ENCODE results near the gene OXGR1. TPM values are rescaled to one million over a fixed set of nuclear protein-coding genes. Genes with fewer than 3 reads are reported as not detected.
"Not testable (repeated sequence)": the region's sequence is repeated elsewhere in the genome, so short reads cannot be mapped to it uniquely, and the experiment has no call there.

OXGR1 gene
- total RNA-seq, 4 donors from 2014 or later, result 3.8 to 19.5 (median 8.7) TPM

DNA sequence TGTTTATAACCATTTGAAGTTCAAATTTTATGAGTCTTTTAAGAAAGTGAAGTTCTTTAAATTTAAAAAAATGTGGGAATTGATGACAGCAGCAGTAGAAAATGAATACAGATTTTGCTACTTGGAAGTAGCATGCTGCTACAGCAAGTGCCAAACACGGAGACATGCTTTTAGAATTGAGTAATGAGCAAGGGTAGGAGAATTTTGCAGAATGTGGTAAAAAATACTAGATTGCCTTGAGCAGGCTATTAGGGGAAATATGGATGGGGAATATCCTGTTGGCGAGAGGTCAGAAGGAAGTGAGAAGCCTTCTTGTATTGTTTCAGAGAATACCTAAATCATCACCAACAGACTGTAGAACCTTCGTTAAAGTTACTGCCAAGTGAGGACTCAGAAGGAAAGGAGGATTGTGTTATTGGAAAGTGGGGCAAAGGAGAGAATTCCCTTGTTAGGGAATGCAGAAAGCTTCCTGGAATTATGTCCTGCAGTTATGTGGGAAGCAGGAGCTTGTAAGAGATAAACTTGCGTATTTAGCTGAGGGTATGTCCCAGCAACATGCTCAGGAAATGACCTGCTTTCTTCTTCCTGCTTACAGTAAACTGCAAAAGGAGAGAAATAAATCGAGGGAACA is 32.4 kb upstream of the OXGR1 start:
- DNase-seq (ENCODE audit: low spot score in 2 of 2), result no peak
- peaks cover 6% of the 10 kb centered on the region for H3K4me1 ChIP-seq
- H3K4me3 ChIP-seq, result no peak overlapping the region
- peak overlapping the region; percentile 7 for H3K27ac ChIP-seq
- TF ChIP-seq POLR2AphosphoS5 (IDR thresholded peaks at IDR 0.05) (no peak), POLR2A (IDR thresholded peaks at IDR 0.05) (no peak), EP300 (IDR thresholded peaks at IDR 0.05) (no peak)
- TF ChIP-seq, protein P1, sequence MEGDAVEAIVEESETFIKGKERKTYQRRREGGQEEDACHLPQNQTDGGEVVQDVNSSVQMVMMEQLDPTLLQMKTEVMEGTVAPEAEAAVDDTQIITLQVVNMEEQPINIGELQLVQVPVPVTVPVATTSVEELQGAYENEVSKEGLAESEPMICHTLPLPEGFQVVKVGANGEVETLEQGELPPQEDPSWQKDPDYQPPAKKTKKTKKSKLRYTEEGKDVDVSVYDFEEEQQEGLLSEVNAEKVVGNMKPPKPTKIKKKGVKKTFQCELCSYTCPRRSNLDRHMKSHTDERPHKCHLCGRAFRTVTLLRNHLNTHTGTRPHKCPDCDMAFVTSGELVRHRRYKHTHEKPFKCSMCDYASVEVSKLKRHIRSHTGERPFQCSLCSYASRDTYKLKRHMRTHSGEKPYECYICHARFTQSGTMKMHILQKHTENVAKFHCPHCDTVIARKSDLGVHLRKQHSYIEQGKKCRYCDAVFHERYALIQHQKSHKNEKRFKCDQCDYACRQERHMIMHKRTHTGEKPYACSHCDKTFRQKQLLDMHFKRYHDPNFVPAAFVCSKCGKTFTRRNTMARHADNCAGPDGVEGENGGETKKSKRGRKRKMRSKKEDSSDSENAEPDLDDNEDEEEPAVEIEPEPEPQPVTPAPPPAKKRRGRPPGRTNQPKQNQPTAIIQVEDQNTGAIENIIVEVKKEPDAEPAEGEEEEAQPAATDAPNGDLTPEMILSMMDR (IDR thresholded peaks at IDR 0.05), result no peak
- no peaks in the 10 kb centered on the region for H3K36me3 ChIP-seq
- 46% methylated on average over 5 of the region's 5 CpGs for WGBS
- H3K27me3 ChIP-seq, result peaks cover 2% of the 10 kb centered on the region
- H3K9me3 ChIP-seq, result no peaks in the 10 kb centered on the region

DNA sequence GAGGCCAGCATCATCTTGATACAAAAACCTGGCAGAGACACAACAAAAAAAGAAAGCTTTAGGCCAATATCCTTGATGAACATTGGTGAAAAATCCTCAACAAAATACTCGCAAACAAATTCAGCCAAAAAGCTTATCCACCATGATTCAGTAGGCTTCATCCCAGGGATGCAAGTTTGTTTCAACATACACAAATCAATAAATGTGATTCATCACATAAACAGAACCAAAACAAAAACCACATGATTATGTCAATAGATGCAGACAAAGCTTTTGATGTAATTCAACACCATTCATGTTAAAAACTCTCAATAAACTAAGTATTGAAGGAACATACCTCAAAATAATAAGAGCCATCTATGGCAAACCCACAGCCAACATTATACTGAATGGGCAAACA is 29.5 kb upstream of the OXGR1 start:
- not testable (repeated sequence) for H3K27ac ChIP-seq; H3K9me3 ChIP-seq; DNase-seq (ENCODE audit: low spot score in 2 of 2); H3K4me3 ChIP-seq; H3K36me3 ChIP-seq; H3K4me1 ChIP-seq
- peaks cover 11% of the 10 kb centered on the region for H3K27me3 ChIP-seq
- 100% methylated on average over 1 of the region's 1 CpG for WGBS

DNA sequence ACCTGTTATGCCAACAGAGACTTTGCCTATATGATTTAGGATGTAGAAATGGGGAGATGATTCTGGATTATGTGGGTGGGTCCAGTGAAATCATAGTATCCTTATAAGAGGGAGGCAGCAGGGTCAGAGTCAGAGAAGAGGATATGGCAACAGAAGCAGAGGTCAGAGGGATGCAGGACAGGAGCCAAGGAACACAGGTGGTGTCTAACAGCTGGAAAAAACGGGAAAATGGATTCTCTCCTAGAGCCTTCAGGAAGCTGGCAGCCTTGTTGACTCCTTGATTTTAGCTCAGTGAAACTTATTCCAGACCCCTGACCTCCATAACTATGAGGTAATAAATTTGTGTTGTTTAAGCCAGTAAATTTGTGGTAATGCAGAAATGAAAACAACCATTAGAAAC is 28.8 kb upstream of the OXGR1 start:
- no peaks in the 10 kb centered on the region for H3K9me3 ChIP-seq
- DNase-seq (ENCODE audit: low spot score in 2 of 2), result no peak
- 56% methylated on average over 1 of the region's 1 CpG for WGBS
- no peaks in the 10 kb centered on the region for H3K36me3 ChIP-seq
- peaks cover 11% of the 10 kb centered on the region for H3K27me3 ChIP-seq
- H3K4me1 ChIP-seq, result peaks cover 2% of the 10 kb centered on the region
- TF ChIP-seq POLR2AphosphoS5 (IDR thresholded peaks at IDR 0.05) (no peak), EP300 (IDR thresholded peaks at IDR 0.05) (no peak), POLR2A (IDR thresholded peaks at IDR 0.05) (no peak)
- TF ChIP-seq, protein P1 (IDR thresholded peaks at IDR 0.05), result no peak
- H3K4me3 ChIP-seq, result no peak overlapping the region
- no peak overlapping the region for H3K27ac ChIP-seq

DNA sequence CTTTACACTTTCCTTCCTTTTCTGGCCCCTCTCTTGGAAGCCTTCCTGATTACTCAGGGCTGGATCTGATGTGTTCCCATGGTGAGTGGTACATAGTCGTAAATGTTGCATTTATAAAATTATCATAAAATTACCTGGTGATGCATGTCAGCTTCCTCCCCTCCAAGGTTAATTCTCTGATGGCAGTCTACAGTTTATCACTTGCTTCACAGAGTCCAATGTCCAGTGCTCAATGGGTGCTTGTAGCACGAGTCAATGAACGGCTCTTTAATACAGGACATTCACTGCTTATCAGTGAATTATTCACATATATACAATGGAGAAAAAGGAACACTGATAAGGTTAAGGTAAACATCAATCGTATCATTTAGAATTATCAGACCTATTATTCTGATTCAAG is 27.0 kb upstream of the OXGR1 start:
- 87% methylated on average over 4 of the region's 4 CpGs for WGBS

DNA sequence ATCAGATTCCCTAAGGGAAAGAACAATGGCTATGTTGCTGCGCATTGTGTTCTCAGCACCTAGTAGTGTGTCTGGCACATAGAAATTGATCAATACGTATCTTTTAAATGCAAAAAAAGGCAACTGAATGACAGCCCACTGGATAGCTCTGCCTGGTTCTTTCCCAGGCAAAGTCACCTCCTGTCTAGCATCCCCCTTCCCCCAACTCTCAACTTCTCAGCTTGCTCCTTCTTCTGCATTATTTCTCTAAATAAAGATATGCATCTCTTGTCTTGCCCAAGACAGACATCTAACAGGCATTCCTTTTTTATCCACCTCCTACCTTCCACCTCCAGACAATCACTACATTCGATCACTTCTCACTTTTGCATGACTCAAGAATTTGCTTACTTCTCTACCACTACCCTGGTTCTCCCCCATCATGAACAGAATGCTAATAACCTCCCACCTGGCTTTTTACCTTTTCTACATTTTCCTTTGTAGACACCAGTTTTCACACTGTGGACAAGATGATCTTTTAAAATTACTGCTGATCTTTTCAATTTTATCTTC is 26.5 kb upstream of the OXGR1 start:
- no peaks in the 10 kb centered on the region for H3K36me3 ChIP-seq
- TF ChIP-seq EP300 (IDR thresholded peaks at IDR 0.05) (no peak), POLR2AphosphoS5 (IDR thresholded peaks at IDR 0.05) (no peak), POLR2A (IDR thresholded peaks at IDR 0.05) (no peak)
- TF ChIP-seq, protein P1 (IDR thresholded peaks at IDR 0.05), result no peak
- no peaks in the 10 kb centered on the region for H3K9me3 ChIP-seq
- DNase-seq (ENCODE audit: low spot score in 2 of 2), result no peak
- no peak overlapping the region for H3K27ac ChIP-seq
- no peak overlapping the region for H3K4me3 ChIP-seq
- peaks cover 11% of the 10 kb centered on the region for H3K27me3 ChIP-seq
- 85% methylated on average over 3 of the region's 3 CpGs for WGBS
- H3K4me1 ChIP-seq, result no peaks in the 10 kb centered on the region

More for the DNA sequence above, 27.0 kb upstream of the OXGR1 start:
- H3K9me3 ChIP-seq, result no peaks in the 10 kb centered on the region
- H3K36me3 ChIP-seq, result no peaks in the 10 kb centered on the region
- TF ChIP-seq POLR2A (IDR thresholded peaks at IDR 0.05) (no peak), POLR2AphosphoS5 (IDR thresholded peaks at IDR 0.05) (no peak), EP300 (IDR thresholded peaks at IDR 0.05) (no peak)
- TF ChIP-seq, protein P1 (IDR thresholded peaks at IDR 0.05), result no peak
- H3K27me3 ChIP-seq, result peaks cover 11% of the 10 kb centered on the region
- no peak overlapping the region for H3K4me3 ChIP-seq
- H3K4me1 ChIP-seq, result no peaks in the 10 kb centered on the region
- DNase-seq (ENCODE audit: low spot score in 2 of 2), result no peak
- no peak overlapping the region for H3K27ac ChIP-seq

Data from suprapubic skin (tissue), 4 donors.